K562 (cell line): ENCODE data around the gene TTC32. TPM values are rescaled to one million over a fixed set of nuclear protein-coding genes. Genes with fewer than 3 reads are reported as not detected.

ENCODE experiments used
- ATF1 ChIP-seq, 2 experiments: fragments of 450-650 bp in 1 of 2; IDR thresholded peaks; 2 replicates each; pipeline ENCODE4 v1.6.1; 2016; ENCODE audit warnings: missing compliant biosample characterization in 1 of 2, missing genetic modification characterization in 1 of 2
- CREB3 ChIP-seq: fragments of 450-650 bp; conservative IDR thresholded peaks from 2 replicates; pipeline ENCODE4 v1.6.1; 2016; ENCODE audit warnings: missing genetic modification characterization, low read depth, mild to moderate bottlenecking, missing compliant biosample characterization, moderate library complexity
- EP400 ChIP-seq: fragments of 450-650 bp; IDR thresholded peaks from 2 replicates; pipeline ENCODE4 v1.6.1; 2017; ENCODE audit warnings: antibody characterized with exemption, mild to moderate bottlenecking, moderate library complexity
- HNRNPK ChIP-seq: fragments of 200-400 bp; formaldehyde crosslinking; IDR thresholded peaks from one replicate; pipeline ENCODE4 v1.6.1; 2018; ENCODE audit warnings: mild to moderate bottlenecking, low read depth, low read length; ENCODE audit not compliant: poor library complexity, severe bottlenecking
- HOMEZ ChIP-seq: fragments of 250-450 bp; sonication (Bioruptor Pico); IDR thresholded peaks from 2 replicates; pipeline ENCODE4 v1.4.0; 2020; ENCODE audit warnings: mild to moderate bottlenecking, moderate library complexity
- PBX2 ChIP-seq, 2 experiments: IDR thresholded peaks in 1 of 2; conservative IDR thresholded peaks in 1 of 2; 2 replicates each; pipeline ENCODE4 v1.6.1; 2016; ENCODE audit warnings: low read depth in 2 of 2, mild to moderate bottlenecking in 1 of 2, missing compliant biosample characterization in 1 of 2, missing genetic modification characterization in 1 of 2, moderate library complexity in 1 of 2
- RBM39 ChIP-seq: fragments of 200-400 bp; formaldehyde crosslinking; optimal IDR thresholded peaks from 2 replicates; pipeline ENCODE3; 2018; ENCODE audit warnings: low read depth, low read length
- RFX1 ChIP-seq: fragments of 450-650 bp; IDR thresholded peaks from 2 replicates; pipeline ENCODE4 v1.6.1; 2016; ENCODE audit warnings: mild to moderate bottlenecking, moderate library complexity
- SMARCE1 ChIP-seq: fragments of 450-650 bp; IDR thresholded peaks from 2 replicates; pipeline ENCODE4 v1.7.1; 2016; ENCODE audit warnings: mild to moderate bottlenecking
- STAT5B ChIP-seq: fragments of 250-450 bp; sonication (Bioruptor Pico); IDR thresholded peaks from 2 replicates; pipeline ENCODE4 v1.8.0; 2021; ENCODE audit warnings: mild to moderate bottlenecking, inconsistent platforms
- STAT6 ChIP-seq: sonication (generic); formaldehyde crosslinking; IDR thresholded peaks from 2 replicates; pipeline ENCODE4 v1.8.1; 2023; ENCODE audit warnings: mild to moderate bottlenecking, missing genetic modification reagents
- ZNF263 ChIP-seq: sonication (generic); formaldehyde crosslinking; IDR thresholded peaks from 2 replicates; pipeline ENCODE4 v1.8.0; 2022; ENCODE audit warnings: mild to moderate bottlenecking, missing genetic modification reagents, borderline replicate concordance
- ZNF324 ChIP-seq: fragments of 250-450 bp; sonication (Bioruptor Pico); IDR thresholded peaks from 2 replicates; pipeline ENCODE4 v1.4.0; 2020; ENCODE audit warnings: mild to moderate bottlenecking
- ZNF518B ChIP-seq: fragments of 250-450 bp; sonication (Bioruptor Pico); IDR thresholded peaks from 2 replicates; pipeline ENCODE4 v1.5.0; 2021; ENCODE audit warnings: mild to moderate bottlenecking, moderate library complexity
- polyA plus RNA-seq, 8 experiments: library from polyadenylated mRNA; depleted of rRNA in 4 of 8; stranded (reverse) in 5 of 8; unstranded in 3 of 8; fragments of >200 nt; fragmentation: Nextera tagmentation in 2 of 8; fragmentation: Illumina TruSeq in 1 of 8; extraction: Ambion mirVana in 2 of 8; extraction: Trizol in 1 of 8; gene quantifications; 2 replicates each; pipeline versions ENCODE4 v1.2.1 to v1.2.3, GENCODE V29; 2011 to 2014; ENCODE audit warnings: inconsistent platforms in 1 of 8, missing spikeins in 1 of 8
- total RNA-seq, 7 experiments: library from RNA; depleted of rRNA in 6 of 7; stranded (reverse); fragments of >200 nt in 6 of 7; fragmentation: Illumina TruSeq in 2 of 7; extraction: Trizol in 2 of 7; gene quantifications; 2 replicates each; pipeline versions ENCODE4 v1.2.1 to v1.2.3, GENCODE V29; 2011 to 2021; ENCODE audit warnings: low replicate concordance in 1 of 7

TTC32 gene
- total and polyA plus RNA-seq, 9 of the 15 experiments (the other 6 are each of a cell fraction or from before 2014, with no cell fraction given), result 27.6 to 71.4 (median 52.6) TPM

- TF ChIP-seq RBM39 (no peak), PBX2 (CRISPR knock-in tag; IDR thresholded peaks at IDR 0.05; ENCODE audit: low read depth) (no peak), PBX2 (tag; conservative IDR thresholded peaks at IDR 0.05; ENCODE audit: low read depth) (no peak), CREB3 (tag) (0 out of 2 replicates have a peak, but pooled peaks have one; percentile 35), ZNF263 (CRISPR knock-in tag) (no peak), EP400 (peak; percentile 94), HOMEZ (CRISPR knock-in tag) (no peak), RFX1 (no peak), ZNF518B (no peak), HNRNPK (no peak), STAT6 (no peak; the same call in 1 of the 2 replicates), SMARCE1 (peak; percentile 55), ZNF324 (CRISPR knock-in tag) (0 out of 2 replicates have a peak, but pooled peaks have one; percentile 20), ATF1 (CRISPR knock-in tag; IDR thresholded peaks at IDR 0.05) (no peak), ATF1 (tag; IDR thresholded peaks at IDR 0.05) (peak; percentile 88), STAT5B (CRISPR knock-in tag) (no peak)
Measured at GRCh38 chr2:19901442-19902215, at the start of gene TTC32 (continued).
